OCI-LY1 (cell line): ENCODE measurements around the gene CDH8.

Source experiments
- CTCF ChIP-seq: fragments of 200-600 bp; sonication (generic), shearing (Covaris generic); IDR thresholded peaks from 2 replicates; pipeline ENCODE4 v1.5.1; 2017; ENCODE audit warnings: mild to moderate bottlenecking, antibody characterized with exemption, low read length, moderate library complexity, mixed read lengths
- EZH2 ChIP-seq: fragments of 200-600 bp; sonication (generic), shearing (Covaris generic); IDR thresholded peaks from 2 replicates; pipeline ENCODE4 v1.8.0; 2017; ENCODE audit warnings: borderline replicate concordance, mixed run types, mild to moderate bottlenecking, antibody characterized with exemption, low read length, moderate library complexity, mixed read lengths

GRCh38 chr16:61654962-61655361 is 381.3 kb downstream of the CDH8 start:
- TF ChIP-seq CTCF = no peak
- no peak for TF ChIP-seq EZH2
